Measurements from ENCODE around the gene PRSS33.

PRSS33 gene

GRCh38 chr16:2826591-2827373, 39.4 kb upstream of the PRSS33 start:
- in situ Hi-C loops (cut with MboI; ENCODE audit: low sequenced_read_pairs, unreplicated experiment): no loop called here
- TF ChIP-seq, protein P1, sequence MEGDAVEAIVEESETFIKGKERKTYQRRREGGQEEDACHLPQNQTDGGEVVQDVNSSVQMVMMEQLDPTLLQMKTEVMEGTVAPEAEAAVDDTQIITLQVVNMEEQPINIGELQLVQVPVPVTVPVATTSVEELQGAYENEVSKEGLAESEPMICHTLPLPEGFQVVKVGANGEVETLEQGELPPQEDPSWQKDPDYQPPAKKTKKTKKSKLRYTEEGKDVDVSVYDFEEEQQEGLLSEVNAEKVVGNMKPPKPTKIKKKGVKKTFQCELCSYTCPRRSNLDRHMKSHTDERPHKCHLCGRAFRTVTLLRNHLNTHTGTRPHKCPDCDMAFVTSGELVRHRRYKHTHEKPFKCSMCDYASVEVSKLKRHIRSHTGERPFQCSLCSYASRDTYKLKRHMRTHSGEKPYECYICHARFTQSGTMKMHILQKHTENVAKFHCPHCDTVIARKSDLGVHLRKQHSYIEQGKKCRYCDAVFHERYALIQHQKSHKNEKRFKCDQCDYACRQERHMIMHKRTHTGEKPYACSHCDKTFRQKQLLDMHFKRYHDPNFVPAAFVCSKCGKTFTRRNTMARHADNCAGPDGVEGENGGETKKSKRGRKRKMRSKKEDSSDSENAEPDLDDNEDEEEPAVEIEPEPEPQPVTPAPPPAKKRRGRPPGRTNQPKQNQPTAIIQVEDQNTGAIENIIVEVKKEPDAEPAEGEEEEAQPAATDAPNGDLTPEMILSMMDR (IDR thresholded peaks at IDR 0.05; ENCODE audit: borderline replicate concordance, control extremely low read depth, extremely low read depth, insufficient read depth, missing control alignments): no peak
- no peak for DNase-seq (ENCODE audit: low spot score)

- TF ChIP-seq, protein P1 (IDR thresholded peaks at IDR 0.05; ENCODE audit: borderline replicate concordance, control extremely low read depth, extremely low read depth, insufficient read depth, missing control alignments): no peak
- in situ Hi-C loops (cut with MboI; ENCODE audit: low sequenced_read_pairs, unreplicated experiment): no loop called here
- DNase-seq (ENCODE audit: low spot score): no peak
These were observed 38.5 kb upstream of the PRSS33 start for GRCh38 chr16:2825906-2826305.

DNA sequence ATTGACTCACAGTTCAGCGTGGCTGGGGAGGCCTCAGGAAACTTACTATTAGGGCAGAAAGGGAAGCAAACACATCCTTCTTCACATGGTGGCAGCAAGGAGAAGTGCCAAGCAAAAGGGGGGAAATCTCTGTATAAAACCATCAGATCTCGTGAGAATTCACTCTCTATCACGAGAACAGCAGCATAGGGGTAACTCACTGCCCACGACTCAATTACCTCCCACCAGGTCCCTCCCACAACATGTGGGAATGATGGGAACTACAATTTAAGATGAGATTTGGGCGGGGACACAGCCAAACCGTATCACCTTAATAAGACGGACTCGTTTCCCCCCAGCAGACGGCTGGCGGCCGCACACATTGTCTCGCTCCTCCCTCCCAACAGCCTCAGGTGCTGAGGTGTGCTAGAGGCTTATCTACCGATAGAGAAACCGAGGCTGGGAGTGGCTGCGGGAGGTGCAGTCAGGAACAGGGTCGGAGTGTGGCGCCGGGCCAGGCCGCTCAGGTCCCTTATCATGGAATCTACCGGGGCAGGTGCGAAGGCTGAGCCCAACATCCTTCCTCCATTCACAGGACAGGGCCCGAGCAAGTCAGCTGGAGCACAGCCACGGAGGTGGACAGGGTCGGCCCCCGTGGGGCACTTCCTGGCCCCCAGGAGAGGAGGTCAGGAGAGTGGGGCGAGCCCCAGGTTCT, 37.8 kb upstream of the PRSS33 start:
- TF ChIP-seq, protein P1 (IDR thresholded peaks at IDR 0.05; ENCODE audit: borderline replicate concordance, control extremely low read depth, extremely low read depth, insufficient read depth, missing control alignments): no peak
- DNase-seq (ENCODE audit: low spot score): no peak
- in situ Hi-C loops (cut with MboI; ENCODE audit: low sequenced_read_pairs, unreplicated experiment): no loop called here

GRCh38 chr16:2824626-2825025, 37.3 kb upstream of the PRSS33 start:
- TF ChIP-seq, protein P1 (IDR thresholded peaks at IDR 0.05; ENCODE audit: borderline replicate concordance, control extremely low read depth, extremely low read depth, insufficient read depth, missing control alignments): no peak
- in situ Hi-C loops (cut with MboI; ENCODE audit: low sequenced_read_pairs, unreplicated experiment): no loop called here
- no peak for DNase-seq (ENCODE audit: low spot score)

DNA sequence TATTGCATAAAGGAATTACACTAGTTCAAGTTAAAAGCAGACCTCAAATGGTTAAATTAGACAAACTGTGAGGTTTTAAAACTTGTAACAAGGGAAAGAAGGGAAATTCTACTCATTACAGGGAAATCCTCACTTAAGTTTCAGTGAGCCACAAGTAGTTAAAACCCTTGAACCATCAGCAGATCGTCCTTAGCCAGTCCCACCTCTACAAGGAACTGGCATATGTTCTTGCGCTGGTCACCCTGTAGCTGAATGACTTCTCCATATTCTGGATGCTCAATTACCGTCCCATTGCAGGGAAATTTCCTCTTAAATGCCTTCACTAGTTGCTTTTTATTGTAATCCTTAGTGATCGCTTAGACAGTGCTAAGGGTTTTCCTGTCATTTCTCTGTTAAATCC, 35.1 kb upstream of the PRSS33 start:
- in situ Hi-C loops (cut with MboI; ENCODE audit: low sequenced_read_pairs, unreplicated experiment): no loop called here
- no peak for DNase-seq (ENCODE audit: low spot score)
- TF ChIP-seq, protein P1 (IDR thresholded peaks at IDR 0.05; ENCODE audit: borderline replicate concordance, control extremely low read depth, extremely low read depth, insufficient read depth, missing control alignments): no peak

DNA sequence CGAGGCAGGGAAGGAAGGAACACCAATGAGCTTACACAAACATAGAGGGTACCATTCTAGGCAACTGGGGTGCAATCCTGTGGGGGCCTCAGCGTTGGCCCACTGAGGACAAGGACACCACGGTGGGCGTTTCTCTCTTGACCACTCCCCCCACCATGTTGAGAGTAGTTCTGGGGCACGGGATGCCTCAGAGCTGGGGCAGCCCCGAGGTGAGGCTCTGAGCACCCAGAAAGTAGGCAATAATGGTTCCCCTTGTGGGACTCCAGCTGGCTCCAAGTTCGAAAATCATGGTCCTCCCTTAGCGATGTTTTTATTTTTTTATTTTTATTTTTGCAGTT, 34.8 kb upstream of the PRSS33 start:
- in situ Hi-C loops (cut with MboI; ENCODE audit: low sequenced_read_pairs, unreplicated experiment): no loop called here
- DNase-seq (ENCODE audit: low spot score): no peak
- TF ChIP-seq, protein P1 (IDR thresholded peaks at IDR 0.05; ENCODE audit: borderline replicate concordance, control extremely low read depth, extremely low read depth, insufficient read depth, missing control alignments): no peak

Measured in GM13976 (cell line).